ENCODE data around the gene ABLIM3.
A peak's percentile ranks its signal among the peaks of the same experiment; 100 is the strongest.

Gene ABLIM3

DNA sequence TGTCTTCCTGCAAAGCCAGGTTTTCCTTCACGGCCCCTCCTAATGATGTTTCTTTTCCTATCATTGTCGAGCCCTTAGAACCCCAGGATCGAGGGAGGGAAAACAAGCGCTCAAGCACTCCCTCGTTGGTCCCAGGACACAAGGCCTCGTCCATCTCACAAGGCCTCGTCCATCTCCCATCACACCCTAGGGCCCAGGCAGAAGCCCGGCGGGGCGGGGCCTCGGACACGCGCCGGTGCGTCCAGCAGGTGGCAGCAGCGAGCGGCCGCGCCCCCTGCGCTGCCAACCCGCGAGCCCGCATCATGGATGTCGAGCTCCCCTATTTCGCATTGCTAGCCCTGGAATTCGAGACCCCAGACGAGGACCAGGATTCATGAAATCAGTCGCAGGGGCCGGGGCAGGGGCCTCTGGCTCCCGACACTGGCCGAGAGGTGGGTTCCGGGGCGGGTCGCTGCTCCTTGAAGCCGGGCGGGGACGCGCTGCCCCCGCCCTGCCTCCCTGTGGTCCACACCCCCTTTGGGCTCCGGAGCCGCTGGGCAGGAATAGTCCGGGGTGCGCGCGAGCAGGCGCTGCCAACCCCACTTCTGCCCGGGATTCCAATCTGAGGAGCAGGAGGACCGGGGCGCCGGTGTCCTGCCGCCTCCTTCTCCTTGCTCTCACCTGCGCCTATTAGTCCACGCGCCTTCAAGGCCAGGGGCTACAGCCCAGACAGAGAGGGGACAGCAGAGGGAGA lies at the start of gene ABLIM3:
ABLIM3 (plus strand) TSS at position 270 of the 733 bp plus-strand sequence. CDS start 603 bp downstream, outside the sequence.
- no peaks in the 10 kb centered on the region for H3K9me3 ChIP-seq (ENCODE audit: control insufficient read depth, insufficient read depth, low read length)
- H3K27me3 ChIP-seq (ENCODE audit: control insufficient read depth, insufficient read depth, low read length), result peaks cover 21% of the 10 kb centered on the region
- no peak within 1 kb of the TSS for H3K9ac ChIP-seq (ENCODE audit: low read depth, low read length)
- H3K36me3 ChIP-seq (ENCODE audit: control insufficient read depth, insufficient read depth, low read length), result no peaks in the 10 kb centered on the region
- H3K4me1 ChIP-seq (ENCODE audit: control insufficient read depth, insufficient read depth, low read length), result no peaks in the 10 kb centered on the region
- H3K4me3 ChIP-seq (ENCODE audit: low read depth, low read length), result peak within 1 kb of the TSS; percentile 66

- H3K9me3 ChIP-seq (ENCODE audit: control insufficient read depth, insufficient read depth, low read length), result no peaks in the 10 kb centered on the region
- no peaks in the 10 kb centered on the region for H3K36me3 ChIP-seq (ENCODE audit: control insufficient read depth, insufficient read depth, low read length)
- H3K27me3 ChIP-seq (ENCODE audit: control insufficient read depth, insufficient read depth, low read length), result no peaks in the 10 kb centered on the region
- H3K9ac ChIP-seq (ENCODE audit: low read depth, low read length), result no peak overlapping the region
- no peaks in the 10 kb centered on the region for H3K4me1 ChIP-seq (ENCODE audit: control insufficient read depth, insufficient read depth, low read length)
- H3K4me3 ChIP-seq (ENCODE audit: low read depth, low read length), result no peak overlapping the region
Measured at GRCh38 chr5:149093625-149094024, 47.7 kb upstream of the ABLIM3 start.

- no peaks in the 10 kb centered on the region for H3K9me3 ChIP-seq (ENCODE audit: control insufficient read depth, insufficient read depth, low read length)
- H3K4me1 ChIP-seq (ENCODE audit: control insufficient read depth, insufficient read depth, low read length), result no peaks in the 10 kb centered on the region
- no peak overlapping the region for H3K4me3 ChIP-seq (ENCODE audit: low read depth, low read length)
Measured at GRCh38 chr5:149094996-149095395, 46.3 kb upstream of the ABLIM3 start.

DNA sequence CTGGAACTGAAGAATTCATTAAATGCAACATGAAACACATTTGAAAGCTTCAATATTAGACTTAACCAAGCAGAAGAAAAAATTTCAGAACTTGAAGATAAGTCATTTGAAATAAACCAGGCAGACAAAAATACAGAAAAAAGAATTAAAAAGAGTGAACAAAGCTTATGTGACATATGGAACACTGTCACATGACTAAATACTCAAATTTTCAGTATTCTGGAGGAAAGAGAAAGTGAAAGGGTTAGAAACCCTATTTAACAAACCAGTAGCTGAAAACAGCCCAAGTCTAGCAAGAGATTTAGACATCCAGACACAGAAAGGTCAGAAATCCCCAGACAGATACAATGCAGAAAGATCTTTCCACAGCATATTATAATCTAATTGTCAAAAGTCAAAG lies 41.4 kb upstream of the ABLIM3 start:
- Histone ChIP-seq H3K9me3 (ENCODE audit: control insufficient read depth, insufficient read depth, low read length) (no peaks in the 10 kb centered on the region), H3K4me1 (ENCODE audit: control insufficient read depth, insufficient read depth, low read length) (no peaks in the 10 kb centered on the region), H3K36me3 (ENCODE audit: control insufficient read depth, insufficient read depth, low read length) (no peaks in the 10 kb centered on the region)

More at GRCh38 chr5:149094996-149095395, 46.3 kb upstream of the ABLIM3 start:
- no peaks in the 10 kb centered on the region for H3K27me3 ChIP-seq (ENCODE audit: control insufficient read depth, insufficient read depth, low read length)
- H3K9ac ChIP-seq (ENCODE audit: low read depth, low read length), result no peak overlapping the region
- H3K36me3 ChIP-seq (ENCODE audit: control insufficient read depth, insufficient read depth, low read length), result no peaks in the 10 kb centered on the region

DNA sequence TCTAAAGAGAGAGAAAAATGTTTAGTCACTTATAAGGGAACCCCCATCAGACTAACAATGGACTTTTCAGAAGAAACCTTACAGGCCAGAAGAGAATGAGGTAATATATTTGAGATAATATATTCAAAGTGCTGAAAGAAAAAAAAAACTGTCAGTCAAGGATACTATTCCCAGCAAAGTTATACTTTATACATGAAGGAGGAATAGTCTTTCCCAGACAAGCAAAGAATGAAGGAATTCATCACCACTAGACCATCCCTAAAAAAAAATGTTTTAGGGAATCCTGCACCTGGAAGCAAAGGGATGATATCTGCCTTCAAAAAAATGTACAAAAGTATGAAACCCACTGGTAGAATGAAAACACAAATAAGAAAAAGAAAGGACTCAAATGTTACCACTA lies 41.0 kb upstream of the ABLIM3 start:
- Histone ChIP-seq H3K36me3 (ENCODE audit: control insufficient read depth, insufficient read depth, low read length) (no peaks in the 10 kb centered on the region), H3K9me3 (ENCODE audit: control insufficient read depth, insufficient read depth, low read length) (no peaks in the 10 kb centered on the region), H3K4me1 (ENCODE audit: control insufficient read depth, insufficient read depth, low read length) (no peaks in the 10 kb centered on the region), H3K27me3 (ENCODE audit: control insufficient read depth, insufficient read depth, low read length) (no peaks in the 10 kb centered on the region), H3K9ac (ENCODE audit: low read depth, low read length) (no peak overlapping the region), H3K4me3 (ENCODE audit: low read depth, low read length) (no peak overlapping the region)

More for the DNA sequence above, 41.4 kb upstream of the ABLIM3 start:
- H3K27me3 ChIP-seq (ENCODE audit: control insufficient read depth, insufficient read depth, low read length), result no peaks in the 10 kb centered on the region
- no peak overlapping the region for H3K9ac ChIP-seq (ENCODE audit: low read depth, low read length)
- no peak overlapping the region for H3K4me3 ChIP-seq (ENCODE audit: low read depth, low read length)

DNA sequence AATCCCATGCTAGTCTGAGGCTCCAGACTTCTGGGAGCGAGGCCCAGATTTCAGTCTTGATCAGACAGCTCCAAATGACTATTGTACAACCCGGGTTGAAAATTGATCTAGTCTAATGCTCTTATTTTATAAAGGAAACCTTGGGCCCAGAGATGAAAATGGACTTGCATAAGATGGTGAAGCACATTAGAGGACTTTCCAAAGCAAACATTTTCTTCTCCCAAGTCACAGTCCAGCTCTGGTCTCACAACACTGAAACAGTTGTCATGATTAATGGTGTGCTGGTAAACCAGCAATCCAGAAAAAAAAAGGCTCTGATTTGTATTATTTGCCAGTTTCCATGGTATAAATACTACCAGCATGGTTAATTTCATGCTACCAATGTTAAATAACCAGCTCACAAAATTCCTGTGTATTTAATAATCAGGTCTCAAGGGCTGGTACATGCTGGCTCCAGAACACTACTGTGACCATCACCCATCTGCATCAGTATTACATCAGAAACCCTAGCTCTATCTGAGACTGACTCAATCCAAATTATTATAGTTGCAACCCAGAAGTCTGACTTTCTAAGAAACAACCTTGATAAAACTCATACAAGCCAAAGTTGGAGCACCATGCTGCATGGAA lies 32.5 kb upstream of the ABLIM3 start:
- Histone ChIP-seq H3K4me1 (ENCODE audit: control insufficient read depth, insufficient read depth, low read length) (no peaks in the 10 kb centered on the region), H3K9ac (ENCODE audit: low read depth, low read length) (no peak overlapping the region), H3K27me3 (ENCODE audit: control insufficient read depth, insufficient read depth, low read length) (no peaks in the 10 kb centered on the region), H3K36me3 (ENCODE audit: control insufficient read depth, insufficient read depth, low read length) (no peaks in the 10 kb centered on the region), H3K9me3 (ENCODE audit: control insufficient read depth, insufficient read depth, low read length) (no peaks in the 10 kb centered on the region), H3K4me3 (ENCODE audit: low read depth, low read length) (no peak overlapping the region)

DNA sequence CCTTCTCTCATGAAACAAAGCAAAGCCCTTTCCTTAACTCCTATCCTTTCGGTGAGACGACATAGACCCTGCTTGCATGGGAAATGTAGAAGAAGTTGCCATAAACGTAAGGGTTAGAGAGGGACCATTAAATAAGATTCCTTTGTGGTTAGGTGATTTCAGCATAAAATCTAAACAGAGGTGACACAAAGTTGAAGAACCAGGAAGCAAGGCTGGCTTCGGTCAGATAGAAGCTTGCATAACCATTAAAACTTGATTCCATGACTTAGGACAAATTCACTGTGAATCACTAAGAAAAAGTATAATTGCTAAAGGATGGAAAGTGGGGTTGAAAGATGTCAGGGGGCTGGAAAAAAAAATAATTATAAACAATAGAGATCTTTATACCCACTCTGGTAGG lies 30.9 kb upstream of the ABLIM3 start:
- Histone ChIP-seq H3K9me3 (ENCODE audit: control insufficient read depth, insufficient read depth, low read length) (no peaks in the 10 kb centered on the region), H3K9ac (ENCODE audit: low read depth, low read length) (no peak overlapping the region), H3K27me3 (ENCODE audit: control insufficient read depth, insufficient read depth, low read length) (no peaks in the 10 kb centered on the region), H3K4me1 (ENCODE audit: control insufficient read depth, insufficient read depth, low read length) (no peaks in the 10 kb centered on the region), H3K36me3 (ENCODE audit: control insufficient read depth, insufficient read depth, low read length) (no peaks in the 10 kb centered on the region), H3K4me3 (ENCODE audit: low read depth, low read length) (no peak overlapping the region)

DNA sequence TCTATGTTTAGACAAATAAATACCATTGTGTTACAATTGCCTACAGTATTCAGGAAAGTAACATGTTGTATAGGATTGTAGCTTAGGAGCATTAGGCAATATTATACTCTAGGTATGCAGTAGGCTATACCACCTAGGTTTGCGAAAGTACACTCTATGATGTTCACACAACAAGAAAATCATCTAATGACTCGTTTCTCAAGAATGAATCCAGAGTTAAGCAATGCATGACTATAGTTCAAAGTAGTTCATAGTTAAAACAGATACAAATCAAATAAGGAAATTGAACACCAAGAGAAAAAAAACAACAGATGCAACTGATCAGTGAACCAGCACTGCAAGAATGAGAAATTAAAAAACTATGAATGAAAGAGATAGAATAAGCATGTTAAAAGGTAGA lies 27.6 kb upstream of the ABLIM3 start:
- H3K27me3 ChIP-seq (ENCODE audit: control insufficient read depth, insufficient read depth, low read length), result no peaks in the 10 kb centered on the region
- H3K9ac ChIP-seq (ENCODE audit: low read depth, low read length), result no peak overlapping the region
- no peaks in the 10 kb centered on the region for H3K36me3 ChIP-seq (ENCODE audit: control insufficient read depth, insufficient read depth, low read length)
- no peaks in the 10 kb centered on the region for H3K9me3 ChIP-seq (ENCODE audit: control insufficient read depth, insufficient read depth, low read length)
- H3K4me1 ChIP-seq (ENCODE audit: control insufficient read depth, insufficient read depth, low read length), result no peaks in the 10 kb centered on the region
- H3K4me3 ChIP-seq (ENCODE audit: low read depth, low read length), result no peak overlapping the region

DNA sequence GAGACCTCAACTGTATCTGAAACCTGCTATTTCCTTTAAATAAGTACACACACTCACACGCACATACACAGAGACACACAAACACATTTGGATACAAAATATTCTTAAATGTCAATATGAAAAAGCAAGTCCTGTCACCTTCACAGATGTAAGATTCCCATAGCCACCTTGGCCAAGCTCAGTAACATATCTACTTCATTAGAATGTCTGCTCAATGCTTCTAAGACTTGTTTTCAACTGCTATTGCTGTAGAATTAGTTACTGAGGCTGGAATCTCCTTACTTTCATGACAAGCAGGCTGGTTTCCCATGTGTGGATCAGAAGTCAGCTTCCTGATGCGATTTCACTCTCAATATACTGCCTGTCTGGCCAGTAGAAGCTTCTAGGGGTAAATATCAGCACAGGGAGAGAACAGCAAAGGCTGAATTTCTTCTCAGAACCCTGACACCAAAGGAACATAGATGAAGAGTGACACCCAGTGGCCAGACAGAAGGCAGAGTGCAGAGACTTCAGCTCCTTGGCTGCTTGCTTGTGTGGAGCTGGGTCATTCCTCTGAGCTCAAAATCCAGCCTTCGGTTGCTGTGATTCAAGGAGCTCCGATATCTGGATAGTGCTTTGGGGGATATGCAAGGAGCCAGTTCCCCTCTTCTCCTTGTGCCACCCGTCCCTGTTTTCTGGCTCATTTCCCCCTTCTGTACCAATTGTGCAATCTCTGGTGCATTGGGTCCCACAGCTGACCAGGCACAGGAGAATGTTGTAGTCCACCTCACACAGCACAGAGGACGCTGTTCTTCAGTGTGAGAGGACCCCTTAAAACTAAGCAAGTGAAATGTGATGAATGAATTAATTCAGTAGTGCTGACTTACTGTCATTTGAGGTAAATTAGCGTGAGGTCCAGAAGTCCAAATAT lies 26.6 kb upstream of the ABLIM3 start:
- Histone ChIP-seq H3K4me3 (ENCODE audit: low read depth, low read length) (no peak overlapping the region), H3K9me3 (ENCODE audit: control insufficient read depth, insufficient read depth, low read length) (no peaks in the 10 kb centered on the region), H3K27me3 (ENCODE audit: control insufficient read depth, insufficient read depth, low read length) (no peaks in the 10 kb centered on the region), H3K36me3 (ENCODE audit: control insufficient read depth, insufficient read depth, low read length) (no peaks in the 10 kb centered on the region), H3K9ac (ENCODE audit: low read depth, low read length) (no peak overlapping the region), H3K4me1 (ENCODE audit: control insufficient read depth, insufficient read depth, low read length) (no peaks in the 10 kb centered on the region)

- Histone ChIP-seq H3K9ac (ENCODE audit: low read depth, low read length) (no peak overlapping the region), H3K9me3 (ENCODE audit: control insufficient read depth, insufficient read depth, low read length) (no peaks in the 10 kb centered on the region), H3K4me1 (ENCODE audit: control insufficient read depth, insufficient read depth, low read length) (no peaks in the 10 kb centered on the region), H3K4me3 (ENCODE audit: low read depth, low read length) (no peak overlapping the region), H3K27me3 (ENCODE audit: control insufficient read depth, insufficient read depth, low read length) (no peaks in the 10 kb centered on the region), H3K36me3 (ENCODE audit: control insufficient read depth, insufficient read depth, low read length) (no peaks in the 10 kb centered on the region)
Measured at GRCh38 chr5:149117970-149118369, 23.3 kb upstream of the ABLIM3 start.

DNA sequence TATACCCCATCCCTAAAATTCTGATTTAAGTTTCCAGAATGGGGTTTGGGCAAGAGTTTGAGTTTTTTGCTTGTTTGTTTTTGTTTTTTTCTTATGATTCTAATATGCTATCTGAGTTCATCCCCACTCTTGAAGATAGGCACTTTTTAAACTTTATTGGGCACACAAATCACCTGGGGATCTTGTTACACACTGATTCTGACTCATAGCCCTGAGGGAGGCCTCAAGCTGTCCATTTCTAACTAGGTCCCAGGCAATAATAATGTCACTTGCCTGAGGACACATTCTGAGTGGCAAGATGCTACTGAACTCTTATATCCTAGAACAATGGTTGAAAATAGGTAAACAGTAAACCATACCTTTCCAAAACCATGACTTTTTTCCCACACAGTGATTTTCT lies 22.8 kb upstream of the ABLIM3 start:
- Histone ChIP-seq H3K4me3 (ENCODE audit: low read depth, low read length) (no peak overlapping the region), H3K4me1 (ENCODE audit: control insufficient read depth, insufficient read depth, low read length) (no peaks in the 10 kb centered on the region), H3K9me3 (ENCODE audit: control insufficient read depth, insufficient read depth, low read length) (no peaks in the 10 kb centered on the region), H3K27me3 (ENCODE audit: control insufficient read depth, insufficient read depth, low read length) (no peaks in the 10 kb centered on the region), H3K36me3 (ENCODE audit: control insufficient read depth, insufficient read depth, low read length) (no peaks in the 10 kb centered on the region), H3K9ac (ENCODE audit: low read depth, low read length) (no peak overlapping the region)
